ENCODE results near the gene GGCX. TPM values are rescaled to one million over a fixed set of nuclear protein-coding genes. Genes with fewer than 3 reads are reported as not detected.

The GGCX gene
- total and polyA plus RNA-seq, 9 of the 15 experiments (the other 6 are each of a cell fraction or from before 2014, with no cell fraction given) = 14.4 to 47.1 (median 28.1) TPM

GRCh38 chr2:85538507-85539360, 22.6 kb downstream of the GGCX start, which contains the start of gene MAT2A (continued):
- no peak for TF ChIP-seq ZNF277 (CRISPR knock-in tag; IDR thresholded peaks at IDR 0.05; ENCODE audit: borderline replicate concordance)
- TF ChIP-seq PTBP1 (IDR thresholded peaks at IDR 0.05; ENCODE audit: low read depth, low read length) = no peak; the same call in 1 of the 2 replicates
- TF ChIP-seq SAFB2 (IDR thresholded peaks at IDR 0.05; ENCODE audit: borderline replicate concordance, low read depth, low read length, severe bottlenecking) = no peak
- peak; percentile 73 for TF ChIP-seq ARID1B (IDR thresholded peaks at IDR 0.05)
- peak; percentile 64 for TF ChIP-seq NFIC (IDR thresholded peaks at IDR 0.05)
- peak; percentile 25; the same call in 1 of the 2 replicates for TF ChIP-seq PREB (CRISPR knock-in tag; IDR thresholded peaks at IDR 0.05)
- TF ChIP-seq MYBL2 (IDR thresholded peaks at IDR 0.05; ENCODE audit: low read depth) = peak; percentile 95
- TF ChIP-seq MYBL2 (CRISPR knock-in tag; IDR thresholded peaks at IDR 0.05; ENCODE audit: borderline replicate concordance) = peak; percentile 62; the same call in 1 of the 2 replicates
- peak; percentile 50; the same call in 1 of the 2 replicates for TF ChIP-seq ATF3 (IDR thresholded peaks at IDR 0.05)
- peak; percentile 57 for TF ChIP-seq ATF3 (CRISPR knock-in tag; conservative IDR thresholded peaks at IDR 0.05)
- peak; percentile 92 for TF ChIP-seq ZBED1 (IDR thresholded peaks at IDR 0.05)
- no peak for TF ChIP-seq FOS (IDR thresholded peaks at IDR 0.05; ENCODE audit: extremely low read depth, insufficient read length)
- TF ChIP-seq ZNF280A (IDR thresholded peaks at IDR 0.05; ENCODE audit: low read depth, partially characterized antibody) = no peak
- TF ChIP-seq ZNF316 (IDR thresholded peaks at IDR 0.05) = no peak
- TF ChIP-seq TRIM28 (IDR thresholded peaks at IDR 0.05) = peak; percentile 67; the same call in 1 of the 2 replicates
- no peak for TF ChIP-seq POU5F1 (IDR thresholded peaks at IDR 0.05; ENCODE audit: borderline replicate concordance, low read depth, low read length, partially characterized antibody)
- TF ChIP-seq SRF (CRISPR knock-in tag; IDR thresholded peaks at IDR 0.05) = peak in 1 of 2 experiments; percentile 31; a peak in 2 of 4 replicates
- TF ChIP-seq DMBX1 (CRISPR knock-in tag; IDR thresholded peaks at IDR 0.05; ENCODE audit: borderline replicate concordance) = no peak; the same call in 1 of the 2 replicates
- peak; percentile 98 for TF ChIP-seq POLR2H (tag; IDR thresholded peaks at IDR 0.05; ENCODE audit: low read depth)
- peak; percentile 97 for TF ChIP-seq PML (IDR thresholded peaks at IDR 0.05; ENCODE audit: low read length)
- peak; percentile 55 for TF ChIP-seq EGR1 (conservative IDR thresholded peaks at IDR 0.05)
- TF ChIP-seq SMAD3 (CRISPR knock-in tag; conservative IDR thresholded peaks at IDR 0.05) = no peak

Measured in K562 (cell line).